ENCODE results near the gene FBXO7.

Gene FBXO7

GRCh38 chr22:32490279-32490678, 15.7 kb downstream of the FBXO7 start:
- DNase-seq, result no peak

- no peak for DNase-seq
These were observed 17.5 kb downstream of the FBXO7 start for GRCh38 chr22:32492111-32492510.

- DNase-seq, result no peak
These were observed 18.9 kb downstream of the FBXO7 start for GRCh38 chr22:32493551-32493950.

GRCh38 chr22:32494971-32495370, 20.4 kb downstream of the FBXO7 start:
- no peak for DNase-seq

GRCh38 chr22:32499666-32500065, 25.1 kb downstream of the FBXO7 start:
- DNase-seq, result no peak

- no peak for DNase-seq
These were observed 27.5 kb downstream of the FBXO7 start for GRCh38 chr22:32501836-32502752.

GRCh38 chr22:32509045-32509444, 34.4 kb downstream of the FBXO7 start:
- DNase-seq, result no peak

- no peak for DNase-seq
These were observed 36.7 kb downstream of the FBXO7 start for GRCh38 chr22:32511274-32511673.

GRCh38 chr22:32511776-32512175, 37.2 kb downstream of the FBXO7 start:
- no peak for DNase-seq

- no peak for DNase-seq
These were observed 37.8 kb downstream of the FBXO7 start for GRCh38 chr22:32512267-32512982.

GRCh38 chr22:32515084-32515483, 40.5 kb downstream of the FBXO7 start:
- DNase-seq, result no peak

- no peak for DNase-seq
These were observed 42.9 kb downstream of the FBXO7 start for GRCh38 chr22:32517488-32517887.

GRCh38 chr22:32517921-32518320, 43.3 kb downstream of the FBXO7 start:
- DNase-seq, result no peak

- no peak for DNase-seq
These were observed 43.8 kb downstream of the FBXO7 start for GRCh38 chr22:32518381-32518780.

GRCh38 chr22:32518848-32519247, 44.2 kb downstream of the FBXO7 start:
- DNase-seq, result no peak

- DNase-seq, result no peak
These were observed 46.0 kb downstream of the FBXO7 start for GRCh38 chr22:32520612-32521011.

GRCh38 chr22:32522237-32522636, 47.6 kb downstream of the FBXO7 start:
- DNase-seq, result no peak

GRCh38 chr22:32527756-32528155, 53.1 kb downstream of the FBXO7 start:
- no peak for DNase-seq

- no peak for DNase-seq
These were observed 53.7 kb downstream of the FBXO7 start for GRCh38 chr22:32528316-32528715.

- peak; percentile 38 for DNase-seq
These were observed 54.7 kb downstream of the FBXO7 start for GRCh38 chr22:32528984-32529982.

- DNase-seq, result no peak
These were observed 56.6 kb downstream of the FBXO7 start for GRCh38 chr22:32531228-32531627.

- DNase-seq, result no peak
These were observed 57.6 kb downstream of the FBXO7 start for GRCh38 chr22:32531931-32532819.
